ENCODE results near the gene PUS1.
A peak's percentile ranks its signal among the peaks of the same experiment; 100 is the strongest.

Gene PUS1

DNA sequence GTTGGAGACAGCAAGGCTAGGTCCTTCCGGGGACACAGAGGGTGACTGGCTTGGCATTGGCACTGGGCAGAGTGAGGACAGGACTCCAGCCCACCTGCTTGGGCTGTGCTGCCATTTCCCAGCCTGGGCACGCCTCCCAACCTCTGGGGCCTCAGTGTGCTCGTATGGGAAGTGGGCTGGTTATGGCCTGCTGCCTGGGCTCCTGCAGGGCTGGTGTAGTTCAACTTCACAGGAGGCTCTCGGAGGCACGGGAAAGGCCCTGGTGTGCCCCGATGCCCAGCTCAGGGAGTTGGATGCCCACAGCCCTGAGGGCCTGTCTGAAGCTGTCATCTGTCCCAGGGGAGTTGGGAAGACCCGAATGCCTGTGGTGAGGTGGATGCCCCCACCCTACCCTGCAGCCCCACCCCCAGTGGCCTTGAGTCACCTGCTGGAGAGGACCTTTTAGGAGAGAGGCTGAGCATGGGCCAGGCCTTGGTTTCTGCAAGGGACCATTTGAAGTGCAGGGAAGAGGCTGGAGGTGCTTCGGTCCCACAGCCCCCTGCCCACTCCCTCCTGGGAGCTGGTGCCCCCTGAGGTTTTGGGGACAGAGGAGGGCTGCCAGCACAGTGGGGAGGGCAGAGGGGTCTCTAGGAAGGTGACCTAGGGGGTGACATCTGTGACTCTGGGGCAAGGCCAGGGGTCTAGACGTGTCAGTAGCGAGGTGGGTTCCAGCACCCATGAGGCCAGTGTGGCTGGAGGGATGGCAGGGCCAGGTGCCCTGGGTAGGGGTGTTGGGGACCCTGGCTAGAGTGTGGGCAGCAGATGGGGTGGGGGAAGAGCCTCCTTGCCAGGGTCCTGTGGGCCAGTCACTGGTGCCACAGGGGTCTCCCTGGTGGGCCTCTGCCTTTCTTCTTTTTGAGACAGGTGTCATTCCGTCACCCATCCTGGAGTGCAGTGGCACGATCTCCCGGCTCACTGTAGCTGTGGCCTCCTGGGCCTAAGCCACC lies 25.5 kb upstream of the PUS1 start:
- DNase-seq: no peak

GRCh38 chr12:131904346-131904745 lies 24.7 kb upstream of the PUS1 start:
- no peak for DNase-seq

- DNase-seq: no peak
Measured at GRCh38 chr12:131905081-131905629, 23.9 kb upstream of the PUS1 start.

- DNase-seq: no peak
Measured at GRCh38 chr12:131905630-131906091, 23.4 kb upstream of the PUS1 start.

DNA sequence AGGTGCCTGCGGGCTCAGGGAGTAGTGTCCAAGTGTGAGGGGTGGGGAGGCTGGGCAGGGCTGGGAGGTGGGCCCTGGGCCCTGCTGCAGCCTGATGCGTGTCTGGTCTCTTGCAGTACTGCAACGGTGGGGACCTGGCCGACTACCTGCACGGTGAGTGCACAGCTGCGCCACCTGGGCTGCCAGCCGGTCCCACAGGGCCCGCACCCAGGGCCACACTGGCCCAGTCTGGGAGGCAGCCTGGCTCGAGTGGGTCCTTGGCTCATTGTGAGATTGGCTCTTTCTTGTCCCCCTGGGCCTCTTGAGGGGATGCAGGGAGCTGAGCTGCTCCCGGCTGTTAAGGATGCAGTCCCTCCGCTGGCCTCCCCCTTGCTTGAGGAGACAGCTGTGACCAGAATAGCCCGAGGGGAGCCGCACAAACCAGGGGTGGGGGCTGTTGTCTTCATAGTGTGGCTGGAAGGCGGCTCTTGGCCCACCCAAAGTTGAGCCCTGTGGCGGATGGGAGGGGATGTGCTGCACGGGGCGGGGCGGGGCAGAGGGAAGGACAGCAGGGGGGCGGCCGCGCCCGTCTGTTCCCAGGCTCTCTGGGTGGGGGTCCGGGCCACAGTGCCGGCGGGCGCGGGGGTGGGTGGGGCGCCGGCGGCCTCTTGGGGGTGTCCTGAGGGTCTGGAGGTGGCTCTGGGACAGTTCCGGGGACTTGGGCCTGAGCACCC lies 21.5 kb upstream of the PUS1 start:
- no peak for DNase-seq

- DNase-seq: no peak
Measured at GRCh38 chr12:131908092-131909080, 20.7 kb upstream of the PUS1 start.

DNA sequence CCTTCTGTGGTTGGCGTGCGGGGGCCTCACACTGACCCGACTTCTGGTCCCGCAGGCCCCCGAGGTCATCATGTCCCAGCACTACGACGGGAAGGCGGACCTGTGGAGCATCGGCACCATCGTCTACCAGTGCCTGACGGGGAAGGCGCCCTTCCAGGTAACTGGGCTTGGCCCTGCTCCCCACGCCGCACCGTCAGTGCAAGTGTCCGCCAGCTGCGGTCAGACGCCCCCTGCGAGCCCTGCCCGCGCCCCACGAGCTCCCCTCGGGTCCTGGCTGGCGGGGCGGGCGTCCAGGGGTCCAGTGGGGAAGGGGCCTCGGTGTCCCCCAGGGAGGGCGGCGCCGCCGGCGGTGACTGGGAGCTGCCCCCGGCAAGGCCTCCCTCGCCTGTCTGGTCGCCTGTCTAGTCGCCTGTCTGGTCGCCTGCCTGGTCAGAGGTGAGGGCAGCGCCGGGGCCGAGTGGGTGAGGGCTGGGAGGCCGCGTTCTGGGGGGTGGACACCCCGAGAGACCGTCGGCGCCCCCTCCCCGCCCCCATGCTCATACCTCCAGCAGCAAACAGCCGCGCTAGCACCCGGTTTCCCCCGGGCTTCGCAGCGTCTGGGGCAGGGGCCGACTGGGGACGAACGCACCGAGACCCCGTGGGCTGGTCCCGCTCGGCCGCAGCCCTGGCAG lies 19.9 kb upstream of the PUS1 start:
- no peak for DNase-seq

GRCh38 chr12:131909752-131910219 lies 19.3 kb upstream of the PUS1 start:
- DNase-seq: no peak

- peak; percentile 45 for DNase-seq
Measured at GRCh38 chr12:131910302-131911027, 18.6 kb upstream of the PUS1 start.

GRCh38 chr12:131911028-131911650 lies 17.9 kb upstream of the PUS1 start:
- DNase-seq: no peak

DNA sequence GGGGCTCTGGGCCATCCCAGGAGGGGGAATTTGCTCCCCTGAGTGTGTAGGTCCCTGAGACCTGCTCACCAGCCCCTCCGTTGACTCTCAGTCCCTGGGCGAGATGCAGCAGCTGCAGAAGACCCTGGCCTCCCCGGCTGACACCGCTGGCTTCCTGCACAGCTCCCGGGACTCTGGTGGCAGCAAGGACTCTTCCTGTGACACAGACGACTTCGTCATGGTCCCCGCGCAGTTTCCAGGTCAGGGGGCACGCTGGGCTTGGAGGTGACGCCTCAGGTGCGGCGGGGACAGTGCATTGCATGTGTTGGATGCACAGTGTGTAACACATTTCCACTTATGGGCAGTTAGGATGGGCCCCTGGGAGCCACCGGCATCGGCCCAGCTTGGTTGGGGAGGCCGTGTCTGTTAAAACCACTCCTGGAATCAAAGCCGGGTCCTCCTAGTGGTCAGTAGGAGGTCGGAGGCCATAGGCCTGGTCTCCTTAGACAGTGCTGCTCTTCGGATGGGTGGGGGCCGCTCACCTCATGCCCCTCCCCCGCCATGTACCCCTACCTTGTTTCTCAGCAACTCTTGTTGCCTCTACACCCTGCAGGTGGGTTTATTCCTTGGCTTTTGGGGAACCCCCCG lies 17.1 kb upstream of the PUS1 start:
- no peak for DNase-seq

- DNase-seq: peak; percentile 94
Measured at GRCh38 chr12:131912518-131913274, 16.4 kb upstream of the PUS1 start.

DNA sequence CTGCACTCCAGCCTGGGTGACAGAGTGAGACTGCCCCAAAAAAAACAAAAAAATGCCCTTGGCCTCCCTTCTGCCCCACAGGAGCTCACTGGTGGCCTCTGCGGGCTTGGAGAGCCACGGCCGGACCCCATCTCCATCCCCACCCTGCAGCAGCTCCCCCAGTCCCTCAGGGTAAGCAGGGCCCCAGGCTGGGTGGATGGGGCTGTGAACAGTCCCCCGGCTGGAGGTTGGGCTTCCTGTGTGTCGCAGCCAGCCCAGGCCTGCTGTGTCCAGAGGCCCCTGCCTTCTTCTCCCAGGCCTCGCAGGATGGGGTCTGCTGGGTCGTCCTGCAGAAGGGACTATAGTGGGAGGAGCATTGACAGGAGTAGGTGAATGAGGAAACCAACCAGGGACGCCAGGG lies 15.4 kb upstream of the PUS1 start:
- DNase-seq: no peak

- DNase-seq: no peak
Measured at GRCh38 chr12:131914179-131914702, 14.8 kb upstream of the PUS1 start.

- DNase-seq: no peak
Measured at GRCh38 chr12:131915000-131915689, 13.9 kb upstream of the PUS1 start.

- DNase-seq: no peak
Measured at GRCh38 chr12:131915823-131916222, 13.3 kb upstream of the PUS1 start.

DNA sequence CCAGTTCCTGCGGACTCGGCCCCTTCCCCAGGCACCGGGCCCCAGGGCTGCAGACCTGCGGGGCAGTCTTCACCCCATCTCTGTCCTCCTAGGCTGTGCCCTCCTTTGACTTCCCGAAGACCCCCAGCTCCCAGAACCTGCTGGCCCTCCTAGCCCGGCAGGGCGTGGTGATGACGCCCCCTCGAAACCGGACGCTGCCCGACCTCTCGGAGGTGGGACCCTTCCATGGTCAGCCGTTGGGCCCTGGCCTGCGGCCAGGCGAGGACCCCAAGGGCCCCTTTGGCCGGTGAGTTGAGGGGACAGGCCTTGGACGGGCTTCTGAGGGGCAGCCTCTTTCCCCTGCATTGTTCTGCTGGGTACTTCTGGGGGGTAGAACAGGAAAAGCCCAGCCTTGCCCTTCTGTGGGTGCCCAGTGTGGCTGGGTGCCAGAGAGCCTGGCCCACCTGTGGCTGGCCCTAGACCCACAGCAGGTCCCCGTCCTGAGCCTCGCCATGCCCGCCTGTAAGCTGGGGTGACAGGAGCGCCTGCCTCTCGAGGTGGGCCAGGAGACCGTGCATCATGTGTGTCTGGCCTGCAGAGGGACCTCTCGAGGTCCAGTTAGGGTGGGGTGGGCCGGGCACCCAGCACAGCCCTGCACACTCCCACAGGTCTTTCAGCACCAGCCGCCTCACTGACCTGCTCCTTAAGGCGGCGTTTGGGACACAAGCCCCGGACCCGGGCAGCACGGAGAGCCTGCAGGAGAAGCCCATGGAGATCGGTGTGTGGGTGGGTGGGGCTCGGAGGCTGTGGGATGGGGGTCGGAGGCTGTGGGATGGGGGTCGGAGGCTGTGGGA lies 12.6 kb upstream of the PUS1 start:
- DNase-seq: no peak
